GM12864 (cell line): Measurements from ENCODE around the gene AMD1.

Experiments used
- DNase-seq: peaks from one replicate; pipeline ENCODE4 v3.0.0-alpha.2; 2011; ENCODE audit warnings: low read depth
- H3K4me3 ChIP-seq: 2 replicates; pipeline ENCODE4 v1.5.1; 2011; ENCODE audit warnings: mild to moderate bottlenecking, low read depth, low read length, control low read depth
- CTCF ChIP-seq: IDR thresholded peaks from 2 replicates; pipeline ENCODE4 v1.5.1; 2011; ENCODE audit warnings: low read depth, mild to moderate bottlenecking, moderate library complexity, low read length, control low read depth, inconsistent platforms; ENCODE audit errors: missing control alignments

AMD1 gene

GRCh38 chr6:110885526-110885925 is 10.9 kb downstream of the AMD1 start:
- H3K4me3 ChIP-seq: no peak overlapping the region
- DNase-seq: no peak
- TF ChIP-seq CTCF: no peak

GRCh38 chr6:110886555-110887167 is 12.1 kb downstream of the AMD1 start:
- TF ChIP-seq CTCF: no peak
- no peak for DNase-seq
- no peak overlapping the region for H3K4me3 ChIP-seq

GRCh38 chr6:110890288-110890687 is 15.7 kb downstream of the AMD1 start:
- TF ChIP-seq CTCF: no peak
- H3K4me3 ChIP-seq: no peak overlapping the region

GRCh38 chr6:110895907-110896608 is 21.5 kb downstream of the AMD1 start:
- TF ChIP-seq CTCF: no peak
- no peak for DNase-seq

More at GRCh38 chr6:110890288-110890687, 15.7 kb downstream of the AMD1 start:
- no peak for DNase-seq

GRCh38 chr6:110897433-110897832 is 22.8 kb downstream of the AMD1 start:
- no peak for TF ChIP-seq CTCF
- no peak overlapping the region for H3K4me3 ChIP-seq
- DNase-seq: no peak

More at GRCh38 chr6:110895907-110896608, 21.5 kb downstream of the AMD1 start:
- H3K4me3 ChIP-seq: no peak overlapping the region

- H3K4me3 ChIP-seq: no peak overlapping the region
- DNase-seq: no peak
- no peak for TF ChIP-seq CTCF
Measured at GRCh38 chr6:110898111-110898510, 23.5 kb downstream of the AMD1 start.
